Right lung (tissue), 5 donors: ENCODE measurements around the gene NCDN. TPM values are rescaled to one million over a fixed set of nuclear protein-coding genes. Genes with fewer than 3 reads are reported as not detected.

Experiments used
- polyA plus RNA-seq, 5 donors: library from polyadenylated mRNA; unstranded; fragments of 120-200 nt; gene quantifications; one replicate each; pipeline versions ENCODE4 v1.2.1 to v1.2.3, GENCODE V29; 2013; ENCODE audit warnings: inconsistent platforms in 1 of 5, low replicate concordance in 1 of 5; ENCODE audit not compliant: insufficient read length in 5 of 5, insufficient read depth in 1 of 5

The NCDN gene
- polyA plus RNA-seq, 5 donors = 14.8 to 27.5 (median 21.8) TPM

Other genes starting within 250 kb of the NCDN start
- gene KIAA0319L, start 396 bp upstream of the NCDN start, polyA plus RNA-seq = 100 to 1,000 TPM in 1 of 5 donors, 10 to 100 TPM in 4; 68.7 to 103 (median 88.2) TPM
- gene TFAP2E, start 15.5 kb downstream of the NCDN start, polyA plus RNA-seq = 1 to 10 TPM; 3.0 to 7.3 (median 4.2) TPM
- gene PSMB2, start 83.7 kb downstream of the NCDN start, polyA plus RNA-seq = 10 to 100 TPM; 70.1 to 86.0 (median 75.6) TPM
- gene C1orf216, start 161.1 kb downstream of the NCDN start, polyA plus RNA-seq = 10 to 100 TPM; 11.2 to 14.1 (median 12.6) TPM
- 10 to 100 TPM in 3 of 5 donors, 1 to 10 TPM in 2; 7.3 to 16.0 (median 11.4) TPM for gene CLSPN, start 212.2 kb downstream of the NCDN start, polyA plus RNA-seq